H1 (cell line): Measurements from ENCODE around the gene SLC7A11. TPM values are rescaled to one million over a fixed set of nuclear protein-coding genes. Genes with fewer than 3 reads are reported as not detected.

ENCODE experiments used
- CTCF ChIA-PET: fragments of 300-600 bp; sonication (Branson Sonifier 250); formaldehyde crosslinking; loops from one replicate; lab custom pipeline; 2021; ENCODE audit not compliant: partially characterized antibody; lab: Charles Lee
- POLR2A ChIA-PET: fragments of 300-600 bp; sonication (Branson Sonifier 250); formaldehyde crosslinking; loops from one replicate; lab custom pipeline; 2021; ENCODE audit warnings: inconsistent platforms; ENCODE audit not compliant: partially characterized antibody; lab: Charles Lee
- DNase-seq, 2 experiments: peaks; one replicate each; pipeline versions ENCODE4 v3.0.0 to v3.0.0-alpha.2; 2010 to 2022; ENCODE audit warnings: low spot score in 2 of 2, low read depth in 1 of 2, mixed read lengths in 1 of 2
- FAIRE-seq: peaks from 2 replicates; lab custom pipeline; 2011; peaks lifted over from hg19 to GRCh38; lab: Jason Lieb, UNC
- H2AFZ ChIP-seq: 2 replicates; pipeline ENCODE4 v1.8.1; 2012; ENCODE audit warnings: low read length, inconsistent platforms
- H2AK5ac ChIP-seq: 2 replicates; pipeline ENCODE4 v1.6.1; 2013; ENCODE audit warnings: low read depth, low read length
- H2BK120ac ChIP-seq: replicated peaks from 2 replicates; pipeline ENCODE3; 2013; ENCODE audit warnings: low read depth, low read length, inconsistent platforms
- H2BK12ac ChIP-seq: 2 replicates; pipeline ENCODE4 v1.6.1; 2013; ENCODE audit warnings: low read depth, low read length
- H2BK15ac ChIP-seq: 2 replicates; pipeline ENCODE4 v1.6.1; 2013; ENCODE audit warnings: low read length
- H2BK20ac ChIP-seq: 2 replicates; pipeline ENCODE4 v1.6.1; 2013; ENCODE audit warnings: low read length
- H2BK5ac ChIP-seq: 2 replicates; pipeline ENCODE4 v1.6.1; 2013; ENCODE audit warnings: low read depth, low read length
- H3K14ac ChIP-seq: 2 replicates; pipeline ENCODE4 v1.6.1; 2013; ENCODE audit warnings: inconsistent platforms; ENCODE audit not compliant: insufficient read length
- H3K18ac ChIP-seq: 2 replicates; pipeline ENCODE4 v1.6.1; 2013; ENCODE audit warnings: low read length; ENCODE audit errors: extremely low read depth
- H3K23ac ChIP-seq: 2 replicates; pipeline ENCODE4 v1.6.1; 2013; ENCODE audit warnings: inconsistent platforms; ENCODE audit not compliant: insufficient read length
- H3K23me2 ChIP-seq: 2 replicates; pipeline ENCODE4 v1.6.1; 2013; ENCODE audit warnings: low read depth, low read length
- H3K27ac ChIP-seq: 2 replicates; pipeline ENCODE4 v1.6.1; 2011; ENCODE audit warnings: low read depth, low read length, inconsistent platforms
- H3K27me3 ChIP-seq, 4 experiments: replicated peaks in 1 of 4; 1 replicate in 1 of 4; 2 replicates in 3 of 4; pipeline versions ENCODE4 v1.6.1 to v1.8.1; 2011 to 2013; ENCODE audit warnings: low read length in 3 of 4, mild to moderate bottlenecking in 3 of 4, inconsistent platforms in 2 of 4, mixed read lengths in 2 of 4, moderate library complexity in 1 of 4; ENCODE audit not compliant: control insufficient read depth in 3 of 4, insufficient read depth in 3 of 4; ENCODE audit errors: extremely low read depth in 1 of 4
- H3K36me3 ChIP-seq, 4 experiments: 2 replicates each; pipeline versions ENCODE4 v1.6.1 to v1.8.1; 2011 to 2013; ENCODE audit warnings: mild to moderate bottlenecking in 4 of 4, low read length in 3 of 4, moderate library complexity in 2 of 4, control low read depth in 1 of 4, inconsistent platforms in 1 of 4; ENCODE audit not compliant: insufficient read depth in 4 of 4, control insufficient read depth in 2 of 4
- H3K4ac ChIP-seq: replicated peaks from 2 replicates; pipeline ENCODE3; 2013; ENCODE audit warnings: low read length, low read depth, mixed read lengths, inconsistent platforms; ENCODE audit not compliant: insufficient read length
- H3K4me1 ChIP-seq, 4 experiments: replicated peaks in 1 of 4; 1 replicate in 1 of 4; 2 replicates in 3 of 4; pipeline versions ENCODE4 v1.6.1 to v1.8.1; 2011 to 2013; ENCODE audit warnings: low read length in 3 of 4, inconsistent platforms in 2 of 4, mixed read lengths in 1 of 4; ENCODE audit not compliant: insufficient read depth in 4 of 4, control insufficient read depth in 3 of 4
- H3K4me2 ChIP-seq, 2 experiments: 2 replicates each; pipeline versions ENCODE4 v1.6.1 to v1.8.1; 2011 to 2013; ENCODE audit warnings: low read depth in 2 of 2, low read length in 2 of 2, control low read depth in 1 of 2, inconsistent platforms in 1 of 2, mild to moderate bottlenecking in 1 of 2; ENCODE audit not compliant: insufficient read depth in 1 of 2
- H3K4me3 ChIP-seq, 4 experiments: fragments of 200-600, 300-600 bp in 1 of 4; sonication (generic), shearing (Covaris generic), sonication (Bioruptor Twin) in 1 of 4; 2 replicates each; pipeline versions ENCODE4 v1.5.1 to v1.8.1; 2011 to 2016; ENCODE audit warnings: low read length in 4 of 4, low read depth in 3 of 4, control low read depth in 2 of 4, inconsistent platforms in 2 of 4, mild to moderate bottlenecking in 2 of 4, mixed read lengths in 1 of 4, moderate library complexity in 1 of 4; ENCODE audit not compliant: insufficient read depth in 2 of 4; ENCODE audit errors: extremely low read depth in 1 of 4
- H3K56ac ChIP-seq: replicated peaks from 2 replicates; pipeline ENCODE3; 2013; ENCODE audit warnings: low read depth, mild to moderate bottlenecking, mixed read lengths, low read length, inconsistent platforms; ENCODE audit not compliant: insufficient read length
- H3K79me1 ChIP-seq: 2 replicates; pipeline ENCODE4 v1.6.1; 2013; ENCODE audit warnings: low read depth, low read length, control low read depth
- H3K79me2 ChIP-seq, 2 experiments: 2 replicates each; pipeline versions ENCODE4 v1.6.1 to v1.8.1; 2012 to 2013; ENCODE audit warnings: low read length in 2 of 2, mild to moderate bottlenecking in 2 of 2, inconsistent platforms in 1 of 2; ENCODE audit not compliant: insufficient read depth in 2 of 2, control insufficient read depth in 1 of 2
- H3K9ac ChIP-seq, 4 experiments: replicated peaks in 1 of 4; 1 replicate in 1 of 4; 2 replicates in 3 of 4; pipeline versions ENCODE4 v1.6.1 to v1.8.1; 2011 to 2013; ENCODE audit warnings: low read depth in 3 of 4, low read length in 3 of 4, control low read depth in 2 of 4, mild to moderate bottlenecking in 2 of 4, moderate library complexity in 2 of 4, inconsistent platforms in 1 of 4; ENCODE audit errors: extremely low read depth in 1 of 4
- H3K9me3 ChIP-seq, 2 experiments: 2 replicates each; pipeline versions ENCODE4 v1.6.1 to v1.8.1; 2012 to 2013; ENCODE audit warnings: mild to moderate bottlenecking in 2 of 2, moderate library complexity in 2 of 2, control low read depth in 1 of 2, inconsistent platforms in 1 of 2, low read depth in 1 of 2, low read length in 1 of 2, mixed read lengths in 1 of 2; ENCODE audit not compliant: insufficient read depth in 2 of 2
- H4K20me1 ChIP-seq, 2 experiments: replicated peaks in 1 of 2; 2 replicates each; pipeline versions ENCODE3 to v1.8.1; 2011 to 2013; ENCODE audit warnings: inconsistent platforms in 2 of 2, low read length in 2 of 2, mild to moderate bottlenecking in 1 of 2; ENCODE audit not compliant: insufficient read depth in 2 of 2, control insufficient read depth in 1 of 2
- H4K5ac ChIP-seq: 2 replicates; pipeline ENCODE4 v1.6.1; 2013; ENCODE audit warnings: low read length, low read depth, mixed read lengths, inconsistent platforms; ENCODE audit not compliant: insufficient read length
- H4K8ac ChIP-seq: 2 replicates; pipeline ENCODE4 v1.8.0; 2013; ENCODE audit warnings: mild to moderate bottlenecking, moderate library complexity, low read length, inconsistent platforms; ENCODE audit not compliant: insufficient read depth; ENCODE audit errors: extremely low read depth
- H4K91ac ChIP-seq: replicated peaks from 2 replicates; pipeline ENCODE3; 2013; ENCODE audit warnings: low read length, mixed read lengths, inconsistent platforms; ENCODE audit not compliant: insufficient read length
- BACH1 ChIP-seq: IDR thresholded peaks from 2 replicates; pipeline ENCODE4 v1.6.1; 2012; ENCODE audit warnings: low read length, improper control_type of control experiment
- CHD1 ChIP-seq: IDR thresholded peaks from 2 replicates; pipeline ENCODE4 v1.6.1; 2012; ENCODE audit warnings: low read depth, low read length, improper control_type of control experiment
- EGR1 ChIP-seq: IDR thresholded peaks from 2 replicates; pipeline ENCODE4 v1.6.1; 2011; ENCODE audit warnings: low read depth, low read length, borderline replicate concordance
- EZH2 ChIP-seq: fragments of 200-600 bp; sonication (generic); IDR thresholded peaks from 2 replicates; pipeline ENCODE4 v1.7.1; 2012; ENCODE audit warnings: low read depth, mild to moderate bottlenecking, moderate library complexity, low read length, inconsistent platforms; ENCODE audit not compliant: severe bottlenecking
- GABPA ChIP-seq: IDR thresholded peaks from 2 replicates; pipeline ENCODE4 v1.6.1; 2011; ENCODE audit warnings: mild to moderate bottlenecking, low read length, moderate library complexity, borderline replicate concordance; ENCODE audit not compliant: insufficient read depth
- KDM1A ChIP-seq: fragments of 200-600, 300-600 bp; sonication (generic); IDR thresholded peaks from 2 replicates; pipeline ENCODE4 v1.7.1; 2016; ENCODE audit warnings: mild to moderate bottlenecking, low read length, borderline replicate concordance
- MAFK ChIP-seq: IDR thresholded peaks from 2 replicates; pipeline ENCODE4 v1.6.1; 2012; ENCODE audit warnings: low read depth, mild to moderate bottlenecking, improper control_type of control experiment, low read length
- NRF1 ChIP-seq: IDR thresholded peaks from 2 replicates; pipeline ENCODE4 v1.6.1; 2011; ENCODE audit warnings: mild to moderate bottlenecking, low read depth, low read length, improper control_type of control experiment
- POLR2AphosphoS5 ChIP-seq: IDR thresholded peaks from 2 replicates; pipeline ENCODE4 v1.6.1; 2011; ENCODE audit warnings: low read depth, low read length
- RAD21 ChIP-seq, 2 experiments: IDR thresholded peaks in 1 of 2; conservative IDR thresholded peaks in 1 of 2; 2 replicates each; pipeline ENCODE4 v1.6.1; 2011; ENCODE audit warnings: low read depth in 2 of 2, low read length in 2 of 2, improper control_type of control experiment in 1 of 2, inconsistent platforms in 1 of 2, mild to moderate bottlenecking in 1 of 2, moderate library complexity in 1 of 2
- RNF2 ChIP-seq: fragments of 200-900, 300-1000 bp; sonication (generic); IDR thresholded peaks from 2 replicates; pipeline ENCODE4 v1.7.1; 2016; ENCODE audit warnings: borderline replicate concordance, low read depth, mild to moderate bottlenecking, antibody characterized with exemption, low read length; ENCODE audit not compliant: poor library complexity, severe bottlenecking; ENCODE audit errors: missing control alignments
- SP4 ChIP-seq: IDR thresholded peaks from 2 replicates; pipeline ENCODE4 v1.6.1; 2012; ENCODE audit warnings: low read length, inconsistent platforms
- TCF12 ChIP-seq: IDR thresholded peaks from 2 replicates; pipeline ENCODE4 v1.6.1; 2011; ENCODE audit warnings: low read depth, mild to moderate bottlenecking, low read length
- WGBS, 2 experiments: shearing (Covaris generic) in 1 of 2; methylation state at CpG; one replicate each; pipeline versions ENCODE4 v1.1.6 to v1.1.7; 2013 to 2015; ENCODE audit warnings: low lambda C conversion rate in 2 of 2, mixed read lengths in 2 of 2, inconsistent platforms in 1 of 2, low coverage in 1 of 2, missing lambda C conversion rate in 1 of 2; ENCODE audit not compliant: insufficient replicate concordance in 2 of 2, insufficient coverage in 1 of 2, insufficient read length in 1 of 2; ENCODE audit errors: extremely low coverage in 1 of 2, missing lambda C conversion rate in 1 of 2; 5-methylcytosine and 5-hydroxymethylcytosine counted together
- polyA plus RNA-seq, 7 experiments: library from polyadenylated mRNA; depleted of rRNA in 3 of 7; stranded (reverse) in 5 of 7; unstranded in 2 of 7; fragments of >200 nt in 5 of 7; fragments of 200-250 nt in 2 of 7; gene quantifications; 1 replicate in 5 of 7; 2 replicates in 1 of 7; 4 replicates in 1 of 7; pipeline versions ENCODE4 v1.2.1 to v1.2.3, GENCODE V29; 2011 to 2013; ENCODE audit warnings: missing spikeins in 2 of 7, mixed read lengths in 2 of 7
- total RNA-seq: library from RNA; stranded (reverse); fragmentation: NEBNext Ultra II Directional; extraction: Animal tissue kit (Norgen Biotek cat#: 25700); gene quantifications from 2 replicates; pipeline ENCODE4 v1.2.1, GENCODE V29; 2021

SLC7A11 gene
- total and polyA plus RNA-seq, 2 of the 8 experiments (the other 6 are each of a cell fraction or from before 2014, with no cell fraction given) = 6.6 to 17.0 TPM

- Histone ChIP-seq H4K20me1 (no peaks in the 10 kb centered on the region), H2BK20ac (no peak overlapping the region), H4K8ac (no peak overlapping the region), H3K56ac (no peak overlapping the region), H3K9me3 (no peaks in the 10 kb centered on the region), H3K4me1 (no peaks in the 10 kb centered on the region), H2BK5ac (no peak overlapping the region), H3K36me3 (peaks cover 0 to 66% (median 17%) of the 10 kb centered on the region in 4 experiments; a peak in 6 of 8 replicates), H4K91ac (no peak overlapping the region), H3K18ac (no peak overlapping the region), H3K14ac (no peak overlapping the region), H2AFZ (no peak overlapping the region), H3K79me2 (no peaks in the 10 kb centered on the region), H3K4ac (no peak overlapping the region), H2AK5ac (no peak overlapping the region), H2BK12ac (no peak overlapping the region), H3K4me2 (no peak overlapping the region), H3K27me3 (no peaks in the 10 kb centered on the region), H3K9ac (no peak overlapping the region), H4K5ac (no peak overlapping the region), H3K27ac (no peak overlapping the region), H2BK120ac (no peak overlapping the region), H3K23me2 (no peaks in the 10 kb centered on the region), H2BK15ac (no peak overlapping the region), H3K4me3 (no peak overlapping the region), H3K79me1 (no peaks in the 10 kb centered on the region), H3K23ac (no peak overlapping the region)
- FAIRE-seq = no peak
- TF ChIP-seq POLR2AphosphoS5 = no peak
- no peak for TF ChIP-seq CHD1
- no peak for TF ChIP-seq SP4
- TF ChIP-seq EZH2 = no peak
- TF ChIP-seq GABPA = no peak
- no peak for TF ChIP-seq TCF12
- no peak for TF ChIP-seq NRF1
- TF ChIP-seq RNF2 = no peak
- no peak for TF ChIP-seq MAFK
- TF ChIP-seq EGR1 = no peak
- TF ChIP-seq BACH1 = no peak
- TF ChIP-seq RAD21 (IDR thresholded peaks at IDR 0.05 in 1 of 2, conservative IDR thresholded peaks at IDR 0.05 in 1 of 2; ENCODE audit: low read depth in 2 of 2, low read length in 2 of 2) = no peak
- no peak for TF ChIP-seq KDM1A
- WGBS, 2 experiments = 95% methylated on average over 5 of the region's 5 CpGs; no CpG with 5 or more reads in 1 of the 2 experiments
- POLR2A ChIA-PET = interaction anchor here (0.8 kb wide), 1 partner anchor 108 kb away, joined by 3 read pairs; no protein-coding TSS in a partner anchor
- CTCF ChIA-PET = interaction anchor here (0.9 to 1.4 kb wide), 2 partner anchors 88 to 692 kb away, joined by 3 read pairs; no protein-coding TSS in a partner anchor
- DNase-seq = no peak
Observed at GRCh38 chr4:138178566-138178965, 63.6 kb downstream of the SLC7A11 start.
